ENCODE results near the gene SNED1. TPM values are rescaled to one million over a fixed set of nuclear protein-coding genes. Genes with fewer than 3 reads are reported as not detected.

The SNED1 gene
- total and polyA plus RNA-seq, 9 of the 15 experiments (the other 6 are each of a cell fraction or from before 2014, with no cell fraction given): 0.03 to 0.07 (median 0.05) TPM; not detected in 5

GRCh38 chr2:241114836-241115235 lies 116.4 kb downstream of the SNED1 start:
- no peaks in the 10 kb centered on the region for H4K20me1 ChIP-seq (replicated peaks; ENCODE audit: control insufficient read depth, insufficient read depth, low read length)
- no peak overlapping the region for H3K27ac ChIP-seq (ENCODE audit: extremely low read depth, low read depth, low read length)
- POLR2A ChIA-PET: interaction anchor here (1.3 kb wide), 1 partner anchor 13 kb away, joined by 5 read pairs; the partner anchor contains the start of gene MTERF4
- FAIRE-seq (no peak), ATAC-seq (no peak), DNase-seq (ENCODE audit: extremely low read depth in 1 of 4, low spot score in 3 of 4) (no peak)
- intact Hi-C loops (cut with micrococcal nuclease) (no loop called here), in situ Hi-C loops (cut with MboI) (no loop called here)
- H2AFZ ChIP-seq (ENCODE audit: low read depth, low read length): no peak overlapping the region
- H3K36me3 ChIP-seq (ENCODE audit: control insufficient read depth, insufficient read depth, low read length): peaks cover 6% of the 10 kb centered on the region; the same call in 1 of the 3 replicates
- CTCF ChIA-PET (ENCODE audit: low intra/inter-chr PET ratio): no interaction called here
- no peaks in the 10 kb centered on the region for H3K27me3 ChIP-seq (ENCODE audit: control insufficient read depth in 2 of 2, insufficient read depth in 2 of 2, low read length in 2 of 2)
- no peak overlapping the region for H3K4me3 ChIP-seq
- 95% methylated on average over 6 of the region's 11 CpGs for WGBS (ENCODE audit: insufficient coverage, low coverage, missing lambda C conversion rate)
- no peaks in the 10 kb centered on the region for H3K9me3 ChIP-seq (replicated peaks; ENCODE audit: control insufficient read depth, insufficient read depth, low read depth, low read length)
- no peaks in the 10 kb centered on the region for H3K9me1 ChIP-seq (ENCODE audit: control insufficient read depth, insufficient read depth, low read length)
- no peak overlapping the region for H3K9ac ChIP-seq (ENCODE audit: insufficient read depth in 1 of 2, low read depth in 2 of 2, low read length in 2 of 2)
- no peaks in the 10 kb centered on the region for H3K4me1 ChIP-seq (replicated peaks in 1 of 2; ENCODE audit: control insufficient read depth in 2 of 2, insufficient read depth in 2 of 2, low read length in 2 of 2)
- no peaks in the 10 kb centered on the region for H3K79me2 ChIP-seq (ENCODE audit: control insufficient read depth, insufficient read depth, low read length)
- no TSS peak for BruUV-seq (replicated peaks)
- H3K4me2 ChIP-seq (ENCODE audit: insufficient read depth, low read length): no peak overlapping the region
- no peak for TF ChIP-seq FOXA1 (IDR thresholded peaks at IDR 0.05; ENCODE audit: borderline replicate concordance)
- TF ChIP-seq CHD7 (IDR thresholded peaks at IDR 0.05; ENCODE audit: low read depth, low read length): no peak
- no peak for TF ChIP-seq CREB3L1 (IDR thresholded peaks at IDR 0.05; ENCODE audit: borderline replicate concordance, low read depth)
- TF ChIP-seq KDM5B (IDR thresholded peaks at IDR 0.05; ENCODE audit: insufficient replicate concordance, low read depth, low read length): no peak
- TF ChIP-seq HNRNPUL1 (IDR thresholded peaks at IDR 0.05; ENCODE audit: low read length): no peak
- no peak for TF ChIP-seq ZNF184 (CRISPR knock-in tag; IDR thresholded peaks at IDR 0.05)
- TF ChIP-seq ZNF24 (IDR thresholded peaks at IDR 0.05): no peak
- TF ChIP-seq MLX (CRISPR knock-in tag; conservative IDR thresholded peaks at IDR 0.05): no peak
- TF ChIP-seq TCFL5 (CRISPR knock-in tag; conservative IDR thresholded peaks at IDR 0.05): no peak
